ENCODE measurements around the gene AP1S1.

GRCh38 chr7:101156277-101156676 lies 2.0 kb downstream of the AP1S1 start:
- no peak for TF ChIP-seq SMAD4 (CRISPR knock-in tag; conservative IDR thresholded peaks at IDR 0.05)
- no peak for TF ChIP-seq NUFIP1 (IDR thresholded peaks at IDR 0.05; ENCODE audit: partially characterized antibody)
- no peak for TF ChIP-seq CAMTA2 (CRISPR knock-in tag; conservative IDR thresholded peaks at IDR 0.05)
- TF ChIP-seq CTCF (IDR thresholded peaks at IDR 0.05 in 2 of 3, conservative IDR thresholded peaks at IDR 0.05 in 1 of 3; ENCODE audit: insufficient read depth in 2 of 3, low read depth in 1 of 3, low read length in 3 of 3): peak; percentile 44 to 51 (median 46); a peak in 5 of 6 replicates
- no peak for TF ChIP-seq ZNF146 (CRISPR knock-in tag; IDR thresholded peaks at IDR 0.05; ENCODE audit: unreplicated experiment)
- TF ChIP-seq PATZ1 (CRISPR knock-in tag; IDR thresholded peaks at IDR 0.05; ENCODE audit: borderline replicate concordance): no peak
- TF ChIP-seq ZBTB12 (CRISPR knock-in tag; IDR thresholded peaks at IDR 0.05): no peak
- no peak for TF ChIP-seq FOXA3 (CRISPR knock-in tag; conservative IDR thresholded peaks at IDR 0.05 in 1 of 2, IDR thresholded peaks at IDR 0.05 in 1 of 2)
- no peak for TF ChIP-seq HMG20B (CRISPR knock-in tag; IDR thresholded peaks at IDR 0.05)
- no peak for TF ChIP-seq PHB (CRISPR knock-in tag; IDR thresholded peaks at IDR 0.05)
- no peak for TF ChIP-seq POLR2AphosphoS5 (IDR thresholded peaks at IDR 0.05; ENCODE audit: control insufficient read depth, insufficient read depth, low read depth, low read length)
- TF ChIP-seq TBL1XR1 (IDR thresholded peaks at IDR 0.05; ENCODE audit: low read length in 2 of 2): no peak
- no peak for TF ChIP-seq ZNF512 (tag; IDR thresholded peaks at IDR 0.05)
